Measurements from ENCODE around the gene CEP250.

GRCh38 chr20:35444226-35444625 is 11.2 kb upstream of the CEP250 start:
- TF ChIP-seq EZH2phosphoT487 (IDR thresholded peaks at IDR 0.05; ENCODE audit: borderline replicate concordance), result no peak
- TF ChIP-seq CTCF (conservative IDR thresholded peaks at IDR 0.05; ENCODE audit: low read length), result no peak

All from Loucy (cell line).